Activated CD8-positive, alpha-beta memory T cell treated with anti-CD3 and anti-CD28 coated beads for 4 hours (primary cell): ENCODE measurements around the gene STK32C.

Experiments used
- DNase-seq, 2 donors: peaks; one replicate each; pipeline ENCODE4 v3.0.0-alpha.2; 2020; ENCODE audit warnings: low read depth in 2 of 2

Gene STK32C

DNA sequence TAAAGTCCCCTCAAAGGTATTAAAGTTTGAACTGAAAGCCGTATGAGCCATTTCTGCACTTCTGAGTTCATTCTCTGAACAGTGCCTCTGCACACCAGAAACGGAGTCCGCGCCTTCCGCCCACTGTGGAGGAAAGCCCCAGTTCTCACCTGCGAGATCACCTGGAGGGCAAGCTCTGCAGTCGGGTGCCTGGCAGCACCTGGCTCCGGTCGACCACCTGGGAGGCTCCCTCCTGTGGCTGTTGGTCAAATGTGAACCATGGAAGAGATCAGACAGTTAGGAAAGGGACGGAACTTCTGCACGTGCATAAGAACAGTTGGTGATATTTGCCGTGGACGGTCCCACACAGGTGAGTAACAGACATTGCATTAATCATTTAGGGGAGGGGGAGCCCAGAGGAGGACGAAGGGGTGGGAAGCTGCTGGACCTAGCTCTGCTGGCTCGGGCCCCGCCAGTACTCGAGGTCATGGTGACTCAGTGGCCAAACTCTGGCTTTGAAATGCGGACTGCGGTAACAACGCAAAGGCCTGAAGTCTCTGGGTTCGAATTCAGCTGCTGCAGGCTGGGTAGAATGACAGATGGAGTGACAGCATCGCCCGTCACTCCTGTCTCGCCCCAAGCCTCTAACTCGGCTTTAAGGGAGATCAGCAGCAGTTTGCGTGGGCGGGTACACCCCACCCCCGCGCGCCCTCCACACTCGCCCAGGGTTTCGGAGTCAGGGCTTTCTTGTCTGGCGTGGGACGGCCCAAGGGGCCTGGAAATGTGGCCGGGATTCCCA is 122.7 kb downstream of the STK32C start:
- no peak for DNase-seq

DNA sequence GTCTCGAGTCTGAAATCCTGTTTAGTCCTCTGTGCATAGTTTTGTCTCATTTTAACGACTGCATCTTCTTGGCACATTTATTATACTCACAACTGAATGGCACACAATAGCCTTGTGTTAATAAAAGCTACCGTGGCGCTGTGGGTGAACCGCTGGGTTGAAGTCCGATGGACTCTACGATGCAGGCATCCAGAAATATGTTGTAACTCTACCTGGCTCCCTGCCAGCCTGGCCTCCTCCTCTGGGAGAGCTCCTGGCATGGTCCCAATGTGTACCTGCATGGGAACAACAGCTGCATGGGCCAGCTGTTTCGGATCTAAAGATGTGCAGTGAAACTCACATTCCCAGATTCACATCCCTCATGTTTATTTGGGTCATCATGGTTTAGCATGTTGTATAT is 124.7 kb downstream of the STK32C start:
- no peak for DNase-seq

DNA sequence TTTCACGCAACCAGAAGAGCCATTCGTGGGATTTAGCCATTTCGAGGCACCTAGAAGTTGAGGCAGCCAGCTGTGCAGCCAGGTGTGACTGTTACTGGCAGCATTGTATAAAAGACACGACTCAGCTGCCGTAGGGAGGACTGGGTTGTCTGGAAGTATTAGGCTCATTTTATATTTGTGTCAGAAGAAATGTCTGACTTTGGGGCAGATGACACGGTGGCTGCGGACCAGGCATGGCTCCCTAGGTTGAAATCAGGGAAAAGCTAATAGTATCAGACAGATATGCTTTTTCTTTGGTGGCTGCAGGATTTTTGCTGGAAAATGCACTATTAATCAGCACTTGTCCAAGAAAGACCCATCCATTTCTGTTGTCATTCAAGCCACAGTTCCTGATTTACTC is 125.2 kb downstream of the STK32C start:
- DNase-seq, result no peak

DNA sequence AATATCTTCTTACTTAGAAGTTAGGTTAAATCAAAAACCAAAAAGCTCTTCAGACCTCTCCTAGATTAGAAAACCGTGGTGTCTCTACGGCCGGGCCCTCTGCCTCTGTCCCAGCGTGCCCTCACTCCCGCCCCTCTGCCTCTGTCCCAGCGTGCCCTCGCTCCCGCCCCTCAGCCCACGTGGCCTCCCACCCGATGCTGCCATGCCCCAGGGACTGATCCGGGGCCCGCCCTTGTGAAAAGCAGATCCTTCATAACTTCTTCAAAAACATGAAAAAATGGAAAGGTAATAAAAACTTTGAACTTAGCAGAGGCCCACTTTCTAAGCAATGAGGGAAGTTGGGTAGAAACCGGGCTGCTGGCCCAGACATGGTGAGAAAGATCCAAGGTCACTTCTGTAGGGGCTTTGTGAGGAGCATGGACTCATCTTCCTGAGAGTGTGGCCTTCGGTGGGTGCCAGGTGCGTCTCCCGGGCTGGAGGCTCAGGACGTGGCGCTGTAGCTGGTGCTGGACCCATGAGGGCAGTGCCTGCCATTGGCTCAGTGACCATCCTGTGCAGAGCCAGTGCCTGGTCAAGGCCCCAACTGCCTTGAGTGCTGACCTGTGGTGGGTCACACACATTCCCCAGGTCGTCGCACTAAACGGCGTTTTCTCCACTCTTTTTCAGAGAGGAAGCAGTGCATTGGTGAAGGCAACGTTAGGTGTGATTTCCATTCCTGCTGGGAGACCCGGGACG is 125.9 kb downstream of the STK32C start:
- no peak for DNase-seq

DNA sequence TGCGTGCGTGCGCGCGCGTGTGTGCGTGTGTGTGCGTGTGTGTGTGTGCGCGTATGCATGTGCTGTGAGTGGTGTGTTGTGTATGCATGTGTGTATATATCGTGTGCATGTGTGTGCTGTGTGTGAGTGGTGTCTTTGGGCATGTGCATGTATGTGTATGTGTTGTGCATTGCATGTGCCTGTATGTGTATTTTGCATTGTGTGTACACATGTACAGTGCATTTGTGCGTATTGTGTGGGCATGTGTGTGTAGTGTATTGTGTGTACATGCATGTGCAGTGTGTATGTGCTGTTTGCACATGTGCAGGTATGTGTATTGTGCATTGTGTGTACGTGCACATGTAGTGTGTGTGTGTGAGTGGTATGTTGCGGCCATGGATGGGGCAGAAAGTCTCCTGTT is 127.0 kb downstream of the STK32C start:
- no peak for DNase-seq

DNA sequence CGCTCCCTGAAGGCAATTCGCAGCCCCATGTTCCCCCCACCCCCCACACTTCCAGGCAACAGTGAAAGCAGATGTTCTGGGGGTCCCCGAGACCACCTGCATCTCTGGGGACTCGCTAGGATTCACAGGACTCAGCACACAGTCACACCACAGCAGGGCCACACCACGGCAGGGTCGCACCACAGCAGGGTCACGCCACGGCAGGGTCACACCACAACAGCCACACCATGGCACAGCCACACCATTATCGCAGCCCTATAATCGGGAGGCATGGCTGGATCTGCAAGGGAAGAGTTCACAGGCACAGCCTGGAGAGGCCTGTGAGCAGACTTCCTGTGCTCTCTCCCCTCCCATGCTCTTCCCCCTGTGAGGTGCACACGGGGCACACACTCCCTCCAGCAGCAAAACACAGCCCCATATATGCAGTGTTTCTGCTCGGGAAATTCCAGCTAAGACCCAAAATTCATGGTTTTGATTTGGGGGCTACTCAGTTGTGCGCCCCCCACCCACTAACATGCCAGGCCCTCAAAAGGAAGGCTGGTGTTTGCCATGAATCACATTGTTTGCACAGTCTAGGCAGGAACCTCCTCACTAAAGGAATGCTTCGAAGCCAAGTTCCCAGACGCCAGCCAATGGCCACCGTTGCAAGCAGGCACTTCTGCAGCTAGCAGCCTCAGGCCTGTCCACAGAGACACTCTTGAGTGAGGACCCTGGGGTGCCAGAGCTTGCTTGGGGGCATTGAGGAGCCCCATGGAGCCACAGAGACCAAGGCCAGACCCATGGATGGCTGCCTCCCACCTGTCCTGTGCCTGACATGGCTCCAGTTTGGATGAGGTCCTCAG is 128.0 kb downstream of the STK32C start:
- no peak for DNase-seq

DNA sequence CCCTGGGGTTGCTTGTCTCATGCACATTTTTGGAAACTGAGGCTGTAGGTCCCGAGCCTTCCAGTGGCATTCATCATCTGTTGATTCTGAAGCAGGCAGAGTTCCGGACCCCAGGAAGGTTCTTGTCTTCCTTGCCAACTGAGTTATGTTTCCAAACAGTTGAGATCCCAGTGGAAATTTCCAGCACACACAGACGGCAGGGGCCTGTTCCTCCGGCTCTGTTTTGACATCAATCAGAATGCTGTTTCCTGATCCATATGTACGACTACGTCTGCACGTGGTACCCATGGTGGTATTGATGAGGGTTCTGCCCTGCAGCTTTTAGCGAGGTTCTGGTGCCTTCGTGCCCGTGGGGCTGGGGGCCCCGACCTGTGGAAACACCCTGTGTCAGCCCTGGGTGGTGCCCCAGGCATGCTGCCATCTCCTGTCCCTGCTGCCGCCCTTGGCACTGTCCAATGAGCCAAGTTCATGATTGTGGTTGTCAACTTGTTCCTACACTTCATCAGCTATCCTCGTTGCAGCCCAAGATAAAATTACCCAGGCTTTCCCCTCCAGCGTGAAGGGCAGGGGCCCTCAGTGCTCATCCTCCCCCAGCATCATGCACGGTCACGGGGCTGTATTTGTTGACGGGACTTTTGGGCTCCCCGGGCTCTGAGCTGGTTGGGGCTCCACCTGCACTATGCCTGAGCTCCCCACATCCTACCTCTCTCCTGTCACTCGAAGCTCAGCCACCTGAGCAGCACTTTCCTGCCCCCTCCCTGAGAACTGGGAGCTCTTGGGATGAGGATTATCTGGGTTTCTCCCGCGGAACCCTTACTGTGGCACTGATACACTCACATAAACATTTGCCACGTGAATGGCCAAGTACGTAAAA is 128.8 kb downstream of the STK32C start:
- DNase-seq, result no peak

DNA sequence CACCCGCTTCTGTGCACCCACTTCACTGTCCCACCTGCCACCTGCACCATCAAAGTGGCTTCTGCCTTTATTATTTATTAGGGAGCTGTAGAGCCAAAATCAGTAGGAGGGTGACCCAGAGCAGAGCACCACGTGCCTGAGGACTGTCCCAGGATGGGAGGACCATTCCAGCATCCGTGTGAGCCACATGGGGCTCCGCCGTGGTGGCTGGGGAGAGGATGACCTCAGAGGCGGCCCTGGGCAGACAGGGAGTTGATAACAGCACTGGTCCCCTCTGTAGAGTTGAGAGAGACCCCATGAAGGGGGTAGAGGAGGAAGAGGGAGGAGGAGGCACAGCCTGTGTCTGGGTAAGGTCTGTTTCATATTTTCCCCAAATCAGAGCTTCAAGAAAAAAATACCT is 129.7 kb downstream of the STK32C start:
- DNase-seq, result no peak

DNA sequence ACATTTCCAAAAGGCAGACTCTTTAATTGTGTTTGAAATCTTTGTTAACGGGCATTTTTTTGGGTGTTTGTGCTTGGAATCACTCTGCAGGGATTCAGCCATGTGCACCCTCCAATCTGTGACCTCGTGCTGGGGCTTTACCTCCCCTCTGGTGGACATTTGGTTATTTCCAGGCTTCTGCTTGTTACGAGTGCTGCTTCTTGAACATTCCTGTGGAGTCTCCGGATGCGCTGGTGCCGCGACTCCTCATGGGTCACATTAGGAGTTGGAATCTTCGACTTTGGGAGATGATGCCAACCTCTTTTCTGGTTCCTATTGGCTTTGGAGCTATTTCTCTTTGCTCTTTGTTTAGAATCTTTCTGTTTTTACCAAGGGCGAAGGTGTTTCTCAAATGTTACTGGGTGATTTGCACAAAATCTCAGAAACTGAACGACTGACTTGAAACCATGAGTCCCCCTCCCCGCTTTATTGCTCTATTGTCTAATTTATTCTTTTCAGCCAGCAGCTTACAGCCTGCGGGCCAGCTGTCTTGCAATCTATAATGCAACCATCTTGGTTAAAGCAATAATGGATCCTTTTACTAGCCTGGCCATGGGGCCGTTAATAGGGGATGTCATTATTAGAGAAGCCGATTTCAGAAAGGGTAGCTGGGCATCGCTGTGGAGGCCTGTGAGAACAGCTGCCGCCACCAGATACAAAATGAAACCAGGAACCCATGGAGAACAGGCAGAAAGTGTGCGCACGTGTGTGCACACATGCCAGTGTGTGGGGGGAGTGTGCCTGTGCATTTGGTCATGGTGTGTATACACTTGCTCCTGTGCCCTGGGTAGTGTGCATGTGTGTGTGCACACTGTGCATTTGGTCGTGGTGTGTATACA is 130.9 kb downstream of the STK32C start:
- DNase-seq, result no peak

DNA sequence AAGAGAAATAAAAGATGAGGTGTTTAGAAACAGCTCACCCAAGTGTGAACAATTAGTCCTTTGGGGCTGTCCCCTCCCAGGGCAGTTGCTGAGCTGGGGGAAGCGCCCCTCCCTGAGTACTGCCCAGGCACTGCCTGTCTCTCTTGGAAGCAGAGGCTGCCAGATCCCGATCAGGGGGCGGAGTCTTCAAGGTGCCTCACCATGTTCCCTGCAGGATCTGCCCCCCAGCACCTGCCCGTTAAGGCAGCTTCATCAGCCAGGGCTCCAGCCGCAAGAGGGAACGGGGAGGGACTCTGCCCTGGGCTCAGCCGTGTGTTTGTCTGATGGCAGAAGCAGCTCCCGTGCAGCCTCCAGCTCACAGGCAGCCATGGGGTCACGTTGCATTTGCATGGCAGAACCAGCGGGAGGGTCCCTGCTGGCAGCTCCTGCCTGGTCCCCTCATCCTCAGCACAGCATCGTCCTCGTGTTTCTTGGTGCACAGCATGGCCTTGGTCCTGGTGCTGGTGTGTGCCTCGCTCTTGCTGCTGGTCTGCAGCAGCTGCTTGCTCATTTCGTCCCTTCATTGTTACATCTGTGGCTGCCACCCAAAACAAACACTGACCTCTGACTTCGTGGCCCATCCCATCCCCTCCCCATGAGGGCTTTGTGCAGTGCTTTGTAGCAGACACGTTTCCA is 131.7 kb downstream of the STK32C start:
- DNase-seq, result no peak

DNA sequence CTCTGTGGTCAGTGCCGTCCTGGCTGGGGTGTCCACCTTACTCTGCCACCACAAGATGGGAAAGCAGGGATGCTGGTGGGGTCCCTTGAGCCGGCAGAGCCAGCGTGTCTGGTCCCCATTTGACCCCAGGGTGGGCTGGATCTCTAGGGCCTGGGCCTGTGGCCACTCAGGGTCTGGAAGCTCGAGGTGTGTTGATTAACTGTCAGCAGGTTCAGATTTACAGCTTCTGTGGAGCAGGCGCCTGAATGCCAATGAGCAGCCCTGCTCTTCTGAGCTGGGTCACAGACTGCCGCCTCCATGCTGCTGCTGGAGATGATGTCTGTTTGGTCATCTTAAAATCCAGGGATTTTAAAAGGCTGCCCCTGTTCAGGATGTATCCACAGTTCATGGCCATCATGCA is 132.3 kb downstream of the STK32C start:
- DNase-seq, result no peak

DNA sequence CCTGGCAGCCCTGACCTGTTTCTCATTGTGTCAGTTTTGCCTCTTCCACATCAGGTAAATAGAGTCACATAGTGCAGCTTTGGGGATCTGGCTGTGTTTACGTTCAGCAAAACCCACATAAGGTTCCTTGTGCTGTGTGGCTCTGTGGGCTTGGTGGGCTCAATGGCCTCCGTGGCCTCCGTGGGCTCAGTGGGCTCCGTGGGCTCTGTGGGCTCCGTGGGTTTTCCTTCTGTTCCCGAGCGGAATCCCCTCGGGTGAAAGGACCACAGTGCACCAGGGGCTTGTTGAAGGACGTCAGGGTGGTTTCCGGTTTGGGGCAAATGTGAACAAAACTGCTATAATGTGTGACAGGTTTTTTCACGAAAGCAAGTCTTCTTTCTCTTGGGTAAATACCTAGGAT is 133.5 kb downstream of the STK32C start:
- DNase-seq, result no peak

DNA sequence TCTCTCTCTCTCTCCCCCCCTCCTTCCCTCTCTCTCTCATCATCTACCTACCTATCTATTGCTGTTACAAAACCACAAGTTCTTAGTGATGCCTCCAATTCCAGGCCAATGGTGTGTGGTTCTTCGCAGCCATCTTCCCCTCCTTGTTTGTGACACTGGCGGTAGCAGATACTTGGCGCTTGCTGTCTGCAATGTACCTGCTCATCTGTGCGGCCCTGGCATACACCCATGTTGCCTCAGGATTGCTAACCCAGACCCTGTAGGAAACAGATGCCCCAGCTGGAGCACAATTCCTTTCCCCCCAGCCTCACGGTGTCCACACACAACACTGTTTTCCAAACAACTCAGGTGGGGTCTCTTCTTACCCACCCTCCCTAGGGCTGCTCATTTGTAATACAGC is 134.6 kb downstream of the STK32C start:
- no peak for DNase-seq

DNA sequence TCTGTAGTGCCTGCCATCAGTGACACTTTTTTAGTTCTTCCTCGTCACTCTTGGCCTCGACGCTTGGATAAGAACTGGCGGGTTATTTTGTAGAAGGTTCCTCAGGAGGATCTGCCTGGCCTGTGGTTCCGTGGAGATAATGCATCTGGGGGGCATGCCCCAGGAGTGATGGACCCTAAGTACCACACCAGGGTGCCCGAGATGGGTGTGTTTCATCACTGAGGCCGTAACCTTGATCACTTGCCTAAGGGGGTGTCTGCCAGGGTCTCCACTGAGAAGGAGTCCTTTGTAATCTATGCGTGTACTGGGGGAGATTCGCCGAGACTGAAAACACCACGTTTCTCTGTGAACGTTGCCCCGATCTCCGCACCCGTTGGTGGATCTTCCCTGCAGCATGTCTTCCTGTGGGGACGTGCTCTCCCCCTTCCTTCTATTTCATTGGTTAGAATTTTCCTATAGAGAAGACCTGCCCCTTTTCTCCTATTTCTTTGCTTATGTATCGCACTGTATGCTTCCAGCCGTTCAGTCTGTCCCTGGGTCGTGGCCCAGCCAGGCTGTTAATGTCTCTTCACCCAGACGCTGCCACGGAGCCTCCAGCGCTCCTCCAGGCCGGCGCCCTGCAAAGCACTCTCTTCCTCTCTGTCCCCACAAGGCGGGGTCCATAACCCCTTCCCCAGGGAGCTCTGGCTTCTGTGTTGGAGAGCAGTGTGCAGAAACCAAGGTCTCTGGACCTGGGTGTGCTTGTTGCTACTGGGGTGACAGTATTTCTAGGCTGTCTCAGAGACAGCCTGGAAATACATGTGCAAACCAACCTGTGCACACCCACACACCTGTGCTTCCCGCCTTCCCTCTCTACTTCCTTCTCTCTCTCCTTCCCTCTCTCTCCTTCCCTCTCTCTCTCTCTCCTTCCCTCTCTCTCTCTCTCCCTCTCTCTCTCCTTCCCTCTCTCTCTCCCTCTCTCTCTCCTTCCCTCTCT is 135.4 kb downstream of the STK32C start:
- no peak for DNase-seq

DNA sequence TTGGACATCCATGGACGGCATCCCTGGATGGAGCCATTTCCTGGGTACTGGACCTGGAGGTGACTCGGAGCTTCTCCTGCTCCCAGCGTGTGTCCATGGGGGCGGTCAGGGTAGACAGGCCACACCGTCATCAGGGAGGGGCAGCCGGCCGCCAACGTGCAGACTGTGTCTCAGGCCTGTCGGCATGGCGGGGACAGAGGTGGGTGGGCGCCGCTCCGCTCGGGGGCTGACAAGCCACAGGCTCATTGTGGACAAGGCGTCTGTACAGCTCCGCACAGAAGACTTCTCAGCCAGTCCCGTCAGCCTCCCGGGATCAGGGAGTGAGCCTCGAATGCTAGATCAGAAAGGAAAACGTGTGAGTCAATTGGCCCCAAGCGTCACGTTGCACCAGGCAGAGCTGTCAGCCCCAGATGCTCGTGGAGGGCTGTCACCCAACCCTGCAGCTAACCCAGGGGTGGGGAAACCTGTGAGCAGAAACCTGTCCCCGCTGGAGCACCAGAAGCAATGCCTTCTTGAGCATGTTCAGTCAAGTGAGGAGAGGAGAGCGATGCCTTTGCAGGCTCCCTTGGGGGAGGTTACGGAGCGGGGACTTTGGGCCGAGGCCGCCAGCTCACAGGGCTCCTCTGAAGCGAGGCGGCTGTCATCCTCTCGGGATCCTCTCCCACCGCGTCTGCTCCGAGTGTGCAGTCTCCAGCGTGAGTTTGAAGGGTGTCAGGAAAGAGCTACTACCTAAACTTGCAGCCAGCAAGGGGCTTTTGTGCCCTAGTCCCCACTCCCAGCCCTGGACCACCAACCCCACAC is 137.0 kb downstream of the STK32C start:
- DNase-seq, result no peak

DNA sequence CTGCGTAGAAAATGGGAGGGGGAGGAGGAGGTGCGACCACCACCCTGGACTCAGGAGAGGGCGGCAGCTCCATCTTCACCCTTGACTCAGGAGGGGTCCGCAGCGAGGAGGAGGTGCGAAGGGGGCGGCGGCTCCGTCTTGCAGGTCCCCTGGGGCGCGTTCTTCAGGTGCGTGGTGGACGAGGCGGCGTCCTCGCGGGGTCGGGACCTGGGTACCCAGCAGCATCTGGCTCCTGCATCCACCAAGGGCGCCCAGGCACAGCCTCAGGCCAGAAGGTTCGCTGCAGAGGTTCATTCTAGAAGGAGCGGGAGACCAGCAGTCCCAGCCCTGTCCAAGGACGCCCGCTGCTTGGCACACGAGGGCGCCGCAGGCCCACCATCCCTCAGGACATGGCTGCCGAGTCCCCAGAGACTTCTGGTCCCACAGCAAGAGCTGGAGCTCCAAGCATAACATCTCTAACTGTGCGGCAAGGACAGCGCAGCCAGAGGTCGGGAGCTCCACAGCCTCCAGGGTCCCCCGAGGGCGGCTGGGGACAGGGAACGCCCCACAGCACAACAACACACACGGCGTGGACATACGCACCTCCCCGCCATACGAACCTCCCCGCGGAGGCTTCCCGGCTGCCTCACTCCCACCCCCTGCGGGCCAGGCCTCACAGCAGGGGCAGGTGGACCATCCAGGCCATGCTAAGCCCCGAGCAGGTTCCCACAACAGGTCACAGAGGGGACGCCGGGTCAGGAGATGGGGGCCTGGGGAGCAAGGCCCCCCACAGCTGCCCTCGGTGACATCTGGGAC is 137.8 kb downstream of the STK32C start:
- no peak for DNase-seq
